ENCODE data around the gene DUSP1. TPM values are rescaled to one million over a fixed set of nuclear protein-coding genes. Genes with fewer than 3 reads are reported as not detected.
A peak's percentile ranks its signal among the peaks of the same experiment; 100 is the strongest.
"Not testable (repeated sequence)": the region's sequence is repeated elsewhere in the genome, so short reads cannot be mapped to it uniquely, and the experiment has no call there.

The DUSP1 gene, protein sequence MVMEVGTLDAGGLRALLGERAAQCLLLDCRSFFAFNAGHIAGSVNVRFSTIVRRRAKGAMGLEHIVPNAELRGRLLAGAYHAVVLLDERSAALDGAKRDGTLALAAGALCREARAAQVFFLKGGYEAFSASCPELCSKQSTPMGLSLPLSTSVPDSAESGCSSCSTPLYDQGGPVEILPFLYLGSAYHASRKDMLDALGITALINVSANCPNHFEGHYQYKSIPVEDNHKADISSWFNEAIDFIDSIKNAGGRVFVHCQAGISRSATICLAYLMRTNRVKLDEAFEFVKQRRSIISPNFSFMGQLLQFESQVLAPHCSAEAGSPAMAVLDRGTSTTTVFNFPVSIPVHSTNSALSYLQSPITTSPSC
- 81.3 and 357 TPM in 2 replicates for total RNA-seq

DNA sequence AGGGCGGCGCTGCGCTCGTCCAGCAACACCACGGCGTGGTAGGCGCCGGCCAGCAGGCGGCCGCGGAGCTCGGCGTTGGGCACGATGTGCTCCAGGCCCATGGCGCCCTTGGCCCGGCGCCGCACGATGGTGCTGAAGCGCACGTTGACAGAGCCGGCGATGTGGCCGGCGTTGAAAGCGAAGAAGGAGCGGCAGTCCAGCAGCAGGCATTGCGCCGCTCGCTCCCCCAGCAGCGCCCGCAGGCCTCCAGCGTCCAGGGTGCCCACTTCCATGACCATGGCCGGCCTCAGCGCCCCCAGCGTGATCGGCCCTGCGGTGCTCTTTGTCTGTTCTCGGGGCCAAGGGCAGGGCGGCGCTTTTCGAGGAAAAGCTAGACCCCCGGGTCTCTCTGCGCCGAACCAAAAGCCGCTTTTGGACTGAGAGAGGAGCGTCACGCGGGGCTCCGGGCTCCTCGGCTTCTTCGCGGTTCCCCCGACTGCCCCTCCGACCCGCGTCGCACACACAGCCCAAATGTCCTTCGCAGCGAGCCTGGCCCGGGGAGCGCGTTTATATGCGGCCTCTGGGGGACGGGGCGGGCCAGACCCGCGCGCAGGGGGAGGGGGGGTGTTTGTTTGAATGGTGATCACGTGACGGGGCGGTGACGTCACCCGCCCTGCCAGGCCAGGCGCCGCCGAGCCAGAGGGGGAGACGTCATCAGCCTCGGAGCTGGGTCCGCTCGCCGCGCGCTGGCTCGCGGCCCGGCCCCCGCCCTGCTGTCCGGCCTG is at the start of gene DUSP1:
Gene DUSP1, minus strand, starts transcription at position 521 of the 764 bp plus-strand sequence. Its CDS starts 243 bp downstream, at position 278.
- DNase-seq (ENCODE audit: low read depth in 2 of 2): peak; percentile 99 to 100

DNA sequence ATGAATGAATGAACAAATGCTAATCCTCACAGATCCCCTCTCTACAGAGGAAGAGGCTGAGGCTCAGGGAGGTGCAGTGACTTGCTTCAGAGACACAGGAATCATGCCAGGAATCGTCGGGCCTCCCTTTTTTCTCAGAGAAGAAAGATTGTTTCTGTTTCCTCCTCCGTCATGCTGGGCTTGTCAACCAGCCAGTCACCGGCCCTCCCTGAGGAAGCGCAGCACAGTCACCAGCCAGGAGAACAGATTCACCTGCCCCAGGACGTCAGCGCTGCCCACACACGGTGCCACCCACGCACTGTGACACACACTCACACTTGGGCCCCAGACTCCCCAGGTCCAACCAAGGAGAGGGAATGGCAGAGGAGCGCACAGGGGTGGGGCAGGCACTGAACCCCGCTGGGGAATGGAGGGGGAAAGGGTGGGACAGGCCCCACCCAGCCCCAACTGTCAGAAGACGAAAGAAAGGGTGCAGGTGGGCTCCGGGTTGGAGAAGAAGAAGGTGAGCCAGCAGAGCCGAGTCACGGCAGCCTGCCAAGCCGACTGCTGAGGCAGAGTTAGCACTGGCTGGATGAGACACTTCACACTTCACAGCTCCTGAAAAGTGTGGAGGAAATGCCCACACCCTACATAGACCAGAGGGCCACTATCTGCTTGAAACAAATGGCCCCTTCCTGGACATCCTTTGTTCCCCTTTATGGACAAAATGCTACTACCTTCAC is 49.2 kb upstream of the DUSP1 start:
- peak in 1 of 2 donors; percentile 83 for DNase-seq (ENCODE audit: low read depth in 2 of 2)

GRCh38 chr5:172819569-172819968 is 48.6 kb upstream of the DUSP1 start:
- DNase-seq (ENCODE audit: low read depth in 2 of 2): no peak

DNA sequence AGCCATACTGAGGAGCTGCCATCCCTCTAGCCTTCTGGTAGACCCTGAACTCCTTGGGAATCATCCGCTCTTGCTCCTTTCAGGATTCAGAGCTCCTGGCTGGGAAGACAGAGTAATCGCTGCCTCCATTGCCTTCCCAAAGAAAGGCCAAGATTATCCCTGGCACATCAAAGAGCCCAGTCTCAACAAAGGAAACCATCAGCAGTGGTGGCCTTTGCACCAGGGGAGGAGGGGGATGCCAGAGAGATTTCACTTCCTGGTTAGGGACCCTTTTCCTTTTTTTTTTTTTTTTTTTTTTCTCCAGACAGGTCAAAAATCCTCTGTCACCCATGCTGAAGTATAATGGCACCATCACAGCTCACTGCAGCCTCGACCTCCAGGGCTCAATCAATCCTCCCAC is 47.1 kb upstream of the DUSP1 start:
- DNase-seq (ENCODE audit: low read depth in 2 of 2): no peak

DNA sequence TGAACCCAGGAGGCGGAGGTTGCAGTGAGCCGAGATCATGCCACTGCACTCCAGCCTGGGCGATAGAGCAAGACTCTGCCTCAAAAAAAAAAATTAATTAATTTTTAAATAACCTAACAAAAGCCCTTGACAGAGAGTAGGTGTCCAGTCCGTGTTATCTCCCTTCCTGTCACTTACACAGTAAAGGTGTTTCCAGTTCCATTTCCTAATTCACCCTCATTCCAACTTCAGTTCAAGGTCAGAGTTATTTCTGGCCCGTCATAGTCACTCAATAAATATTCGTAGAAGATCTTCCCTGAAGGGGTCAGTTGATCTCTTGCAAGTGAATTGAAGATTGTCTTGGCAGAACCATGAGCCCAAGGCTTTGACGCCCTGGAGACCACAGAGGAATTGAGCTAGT is 46.7 kb upstream of the DUSP1 start:
- DNase-seq (ENCODE audit: low read depth in 2 of 2): peak in 1 of 2 donors; percentile 41

GRCh38 chr5:172816925-172817562 is 46.0 kb upstream of the DUSP1 start:
- peak; percentile 47 to 53 for DNase-seq (ENCODE audit: low read depth in 2 of 2)

- no peak for DNase-seq (ENCODE audit: low read depth in 2 of 2)
Observed at GRCh38 chr5:172815631-172816030, 44.6 kb upstream of the DUSP1 start.

DNA sequence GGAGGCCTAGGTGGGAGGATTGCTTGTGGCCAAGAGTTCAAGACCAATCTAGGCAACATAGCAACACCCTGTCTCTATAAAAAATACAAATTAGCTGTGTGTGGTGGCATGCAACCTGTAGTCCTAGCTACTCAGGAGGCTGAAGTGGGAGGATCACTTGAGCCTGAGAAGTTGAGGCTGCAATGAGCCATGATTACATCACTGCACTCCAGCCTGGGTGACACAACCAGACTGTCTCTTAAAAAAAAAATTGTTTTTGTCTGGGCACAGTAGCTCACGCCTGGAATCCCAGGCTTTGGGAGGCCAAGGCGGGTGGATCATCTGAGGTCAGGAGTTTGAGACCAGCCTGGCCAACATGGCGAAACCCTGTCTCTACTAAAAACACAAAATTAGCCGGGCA is 40.0 kb upstream of the DUSP1 start:
- DNase-seq (ENCODE audit: low read depth in 2 of 2): not testable (repeated sequence)

DNA sequence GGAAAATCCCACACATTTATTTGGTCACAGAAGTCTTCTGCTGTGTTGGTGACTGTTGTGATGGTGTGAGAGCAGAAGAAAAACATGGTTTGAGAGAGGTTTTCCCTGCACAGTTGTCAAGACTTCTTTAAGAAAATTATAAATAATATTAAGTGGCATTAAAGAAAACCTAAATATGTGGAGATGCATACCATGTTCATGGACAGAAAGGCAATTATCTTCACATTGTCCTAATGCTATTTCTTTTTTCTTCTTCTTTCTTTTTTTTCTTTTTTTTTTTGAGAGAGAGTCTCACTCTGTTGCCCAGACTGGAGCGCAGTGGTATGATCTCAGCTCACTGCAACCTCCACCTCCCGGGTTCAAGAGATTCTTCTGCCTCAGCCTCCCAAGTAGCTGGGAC is 38.8 kb upstream of the DUSP1 start:
- no peak for DNase-seq (ENCODE audit: low read depth in 2 of 2)

DNA sequence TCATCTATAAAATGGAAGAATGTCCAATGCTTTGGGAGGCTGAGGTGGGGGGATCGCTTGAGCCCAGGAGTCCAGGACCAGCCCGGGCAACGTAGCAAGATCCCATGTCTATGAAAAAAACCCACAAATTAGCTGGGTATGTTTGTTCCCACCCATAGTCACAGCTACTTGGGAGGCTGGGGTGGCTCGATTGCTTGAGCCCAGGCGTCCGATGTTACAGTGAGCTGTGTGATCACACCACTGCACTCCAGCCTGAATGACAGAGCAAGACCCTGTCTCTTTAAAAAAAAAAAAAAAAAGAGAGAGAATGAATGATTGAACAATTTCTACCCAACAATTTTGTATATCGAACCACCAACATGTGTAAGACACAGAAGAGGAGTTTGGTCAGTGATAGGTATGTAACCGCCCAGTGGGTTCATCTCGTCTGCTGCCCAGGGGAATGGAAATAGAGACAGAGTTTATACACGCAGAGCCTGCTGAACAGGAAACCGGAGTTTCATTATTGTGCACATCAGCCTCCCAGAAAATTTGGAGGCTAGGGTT is 36.8 kb upstream of the DUSP1 start:
- DNase-seq (ENCODE audit: low read depth in 2 of 2): no peak

DNA sequence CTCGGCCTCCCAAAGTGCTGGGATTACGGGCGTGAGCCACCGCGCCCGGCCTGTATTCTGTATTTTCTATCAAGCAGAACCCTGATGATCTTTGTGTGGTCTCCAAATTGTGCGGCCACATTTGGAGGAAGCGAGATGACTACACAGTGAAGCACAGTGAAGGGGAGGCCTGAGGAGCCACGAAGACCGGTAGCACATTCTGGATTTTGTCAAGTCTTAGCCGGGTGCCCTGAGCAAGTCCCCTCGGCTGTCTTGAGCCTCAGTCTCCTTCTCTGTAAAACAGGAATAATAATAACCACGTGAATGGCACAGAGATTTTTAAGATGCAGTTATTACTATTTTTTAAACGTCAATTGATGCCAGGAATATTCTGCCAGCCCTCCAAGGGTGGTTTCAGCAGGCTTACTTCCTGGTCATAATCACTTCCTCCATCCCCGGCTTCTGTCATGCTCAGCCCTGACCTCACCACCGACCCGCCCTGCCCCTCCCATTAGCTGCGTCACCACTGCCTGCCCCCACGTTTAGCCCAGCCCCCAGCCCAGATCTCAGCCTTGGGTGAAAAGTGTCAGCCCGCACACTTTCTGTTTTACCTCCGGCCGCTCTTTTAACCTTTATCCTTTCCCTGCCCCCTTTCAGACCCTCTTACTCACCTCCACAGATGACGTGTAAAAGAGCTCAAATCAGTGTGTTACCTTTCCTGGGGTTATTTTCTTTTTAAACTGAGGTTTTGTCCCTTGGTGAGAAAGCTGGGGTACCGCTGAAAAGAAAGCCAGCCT is 36.1 kb upstream of the DUSP1 start:
- DNase-seq (ENCODE audit: low read depth in 2 of 2): peak; percentile 93 to 95

DNA sequence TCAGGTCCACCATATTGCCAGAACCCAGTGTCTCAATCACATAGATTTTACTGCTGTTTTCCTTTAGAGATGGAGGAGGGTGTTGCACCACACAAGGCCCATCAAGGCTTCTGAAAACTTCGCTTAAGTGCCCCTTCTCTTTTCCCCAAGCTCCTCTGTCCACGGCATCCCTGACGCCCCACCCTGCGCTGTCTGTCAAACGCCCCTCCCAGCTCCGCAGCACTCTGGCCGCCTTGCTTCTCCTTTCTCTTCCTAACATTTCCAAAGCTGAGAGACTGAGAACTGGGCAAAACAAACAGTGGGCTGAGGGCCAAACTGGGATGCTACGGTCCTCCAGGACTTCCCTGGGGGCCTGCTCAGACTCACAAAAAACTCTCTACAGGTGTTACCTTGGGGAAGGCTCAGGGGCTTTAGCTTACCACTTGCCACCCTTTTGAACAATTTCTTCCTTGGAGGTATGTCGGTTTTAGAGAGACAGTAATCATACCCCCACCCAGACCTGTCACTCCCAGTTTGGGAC is 34.8 kb upstream of the DUSP1 start:
- DNase-seq (ENCODE audit: low read depth in 2 of 2): no peak

DNA sequence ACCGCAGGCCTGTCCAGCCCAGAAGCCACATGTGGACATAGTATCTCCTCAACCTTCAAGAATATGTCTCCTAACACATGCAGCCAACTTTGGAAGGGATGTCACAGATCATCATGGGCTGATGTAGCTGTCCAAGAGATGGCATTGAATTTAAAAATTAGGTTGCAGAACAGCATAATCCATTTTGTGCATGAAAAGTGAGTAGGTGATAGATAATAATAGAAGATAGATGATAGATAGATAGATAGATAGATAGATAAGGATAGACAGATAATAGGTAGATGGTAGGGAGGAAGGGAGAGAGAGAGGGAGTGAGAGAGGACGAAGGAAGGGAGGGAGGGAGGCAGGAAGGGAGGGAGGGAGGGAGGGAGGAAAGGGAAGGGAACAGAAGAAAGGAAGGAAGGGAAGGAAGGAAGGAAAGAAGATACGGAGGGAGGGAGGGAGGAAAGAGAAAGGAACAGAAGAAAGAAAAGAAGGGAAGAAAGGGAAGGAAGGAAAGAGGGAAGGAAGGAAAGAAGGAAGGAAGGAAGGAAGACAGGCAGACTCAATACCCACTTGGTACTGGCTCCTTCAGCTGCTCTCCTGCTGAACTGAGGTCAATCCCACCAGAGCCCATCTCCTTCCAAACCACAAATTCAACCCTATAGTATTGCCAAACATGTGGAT is 34.2 kb upstream of the DUSP1 start:
- no peak for DNase-seq (ENCODE audit: low read depth in 2 of 2)

GRCh38 chr5:172802567-172803176 is 31.7 kb upstream of the DUSP1 start:
- DNase-seq (ENCODE audit: low read depth in 2 of 2): peak in 1 of 2 donors; percentile 58

DNA sequence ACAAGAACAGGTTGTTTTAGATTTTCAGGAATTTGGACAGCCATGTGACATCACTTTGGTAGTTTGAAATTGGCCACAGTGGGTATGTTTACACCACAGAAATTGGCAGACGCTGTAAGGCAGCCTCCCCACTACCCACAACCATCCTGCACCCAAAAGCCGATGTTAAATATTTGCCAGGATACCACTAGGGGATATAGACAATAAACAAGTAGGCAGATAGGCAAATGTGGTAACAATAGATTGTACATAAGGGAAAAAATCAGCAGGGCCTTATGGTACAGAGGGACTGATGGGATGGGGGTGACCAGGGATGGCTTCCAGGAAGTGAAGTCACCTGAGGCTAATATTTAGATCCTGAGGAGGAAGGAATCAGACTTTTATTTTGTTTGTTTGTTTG is 31.1 kb upstream of the DUSP1 start:
- DNase-seq (ENCODE audit: low read depth in 2 of 2): no peak

DNA sequence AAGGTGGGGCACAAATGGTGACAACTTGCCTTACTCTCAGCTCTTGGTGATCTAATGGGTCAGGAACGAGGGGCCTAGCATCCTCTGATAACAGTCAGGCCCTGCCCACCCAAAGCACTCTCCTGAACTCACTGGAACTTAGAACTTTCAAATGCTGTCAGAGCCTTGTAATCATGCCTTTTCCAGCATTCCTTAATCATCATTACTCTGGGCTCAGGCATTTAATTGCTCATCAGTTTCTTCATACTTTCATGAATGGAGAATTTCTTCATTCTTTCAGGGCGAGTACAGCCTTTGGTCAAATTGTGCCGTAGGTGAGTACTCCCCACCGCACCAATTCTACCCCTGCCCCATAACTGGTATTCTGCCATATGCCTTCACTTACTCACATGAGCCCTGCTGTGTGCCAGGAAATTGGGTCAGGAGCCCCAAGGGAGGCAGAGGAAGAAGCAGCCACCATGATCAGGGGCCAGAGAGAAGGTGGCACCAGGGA is 30.2 kb upstream of the DUSP1 start:
- peak in 1 of 2 donors; percentile 34 for DNase-seq (ENCODE audit: low read depth in 2 of 2)

- peak in 1 of 2 donors; percentile 82 for DNase-seq (ENCODE audit: low read depth in 2 of 2)
Observed at GRCh38 chr5:172800088-172800551, 29.1 kb upstream of the DUSP1 start.

DNA sequence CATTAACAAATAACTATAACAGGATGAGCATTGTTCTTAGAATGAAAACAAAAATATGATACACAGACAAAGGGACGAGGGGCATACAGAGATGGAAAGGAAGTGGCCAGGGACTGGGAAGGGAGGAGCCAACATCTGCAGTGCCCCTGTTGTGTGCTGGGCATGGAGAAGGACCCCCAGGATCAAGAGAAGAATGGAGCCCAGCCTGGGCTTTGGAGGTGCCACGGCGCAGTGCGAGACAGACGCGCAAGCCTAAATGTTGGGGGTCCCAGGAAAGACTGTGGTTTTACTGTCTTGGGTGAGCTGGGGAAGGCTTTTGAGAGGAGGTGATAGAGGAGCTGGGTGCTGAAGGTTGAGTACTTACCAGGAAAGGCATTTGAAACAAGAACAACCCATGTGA is 28.4 kb upstream of the DUSP1 start:
- no peak for DNase-seq (ENCODE audit: low read depth in 2 of 2)

Measured in lung microvascular endothelial cell (primary cell).